ENCODE measurements around the gene ANKRD13B. TPM values are rescaled to one million over a fixed set of nuclear protein-coding genes. Genes with fewer than 3 reads are reported as not detected.

Gene ANKRD13B
- polyA plus RNA-seq, 6 donors from 2014 or later: not detected

- peaks cover 0 to 10% (median 0%) of the 10 kb centered on the region in 3 donors for H3K27me3 Mint-ChIP-seq
- H3K27ac Mint-ChIP-seq: no peak overlapping the region
- ATAC-seq (ENCODE audit: low read depth in 2 of 2): no peak
- peak overlapping the region in 1 of 8 donors; percentile 41 for H3K4me3 Mint-ChIP-seq
- no peaks in the 10 kb centered on the region for H3K9me3 Mint-ChIP-seq
- DNase-seq: no peak
- no peaks in the 10 kb centered on the region for H3K36me3 Mint-ChIP-seq
- H3K4me1 Mint-ChIP-seq: peaks cover 5 to 16% (median 9%) of the 10 kb centered on the region in 3 donors
Measured at GRCh38 chr17:29597361-29598172, 4.6 kb downstream of the ANKRD13B start.

DNA sequence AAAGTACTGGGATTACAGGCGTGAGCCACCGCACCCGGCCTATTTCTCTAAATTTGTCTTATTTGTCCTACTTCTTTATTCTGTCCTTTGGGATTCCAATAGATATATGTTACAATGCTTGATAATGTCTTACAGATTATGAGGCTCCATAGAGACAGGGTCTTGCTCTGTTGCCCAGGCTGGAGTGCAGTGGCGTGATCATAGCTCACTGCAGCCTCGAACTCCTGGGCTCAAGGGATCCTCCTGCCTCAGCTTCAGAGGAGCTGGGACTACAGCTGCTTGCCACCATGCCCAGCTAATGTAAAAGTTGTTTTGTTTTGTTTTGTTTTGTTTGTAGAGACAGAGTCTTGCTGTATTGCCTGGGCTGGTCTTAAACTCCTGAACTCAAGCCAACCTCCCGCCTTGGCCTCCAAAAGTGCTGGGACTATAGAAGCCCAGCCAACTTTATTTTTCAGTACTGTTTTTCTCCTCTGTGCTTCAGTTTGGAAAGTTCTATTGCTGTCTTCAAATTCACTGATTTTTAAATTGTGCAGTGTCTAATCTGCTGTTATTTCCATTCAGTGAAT is 10.3 kb downstream of the ANKRD13B start:
- H3K27me3 Mint-ChIP-seq: no peaks in the 10 kb centered on the region
- no peak overlapping the region for H3K4me3 Mint-ChIP-seq
- no peak for ATAC-seq (ENCODE audit: low read depth in 2 of 2)

DNA sequence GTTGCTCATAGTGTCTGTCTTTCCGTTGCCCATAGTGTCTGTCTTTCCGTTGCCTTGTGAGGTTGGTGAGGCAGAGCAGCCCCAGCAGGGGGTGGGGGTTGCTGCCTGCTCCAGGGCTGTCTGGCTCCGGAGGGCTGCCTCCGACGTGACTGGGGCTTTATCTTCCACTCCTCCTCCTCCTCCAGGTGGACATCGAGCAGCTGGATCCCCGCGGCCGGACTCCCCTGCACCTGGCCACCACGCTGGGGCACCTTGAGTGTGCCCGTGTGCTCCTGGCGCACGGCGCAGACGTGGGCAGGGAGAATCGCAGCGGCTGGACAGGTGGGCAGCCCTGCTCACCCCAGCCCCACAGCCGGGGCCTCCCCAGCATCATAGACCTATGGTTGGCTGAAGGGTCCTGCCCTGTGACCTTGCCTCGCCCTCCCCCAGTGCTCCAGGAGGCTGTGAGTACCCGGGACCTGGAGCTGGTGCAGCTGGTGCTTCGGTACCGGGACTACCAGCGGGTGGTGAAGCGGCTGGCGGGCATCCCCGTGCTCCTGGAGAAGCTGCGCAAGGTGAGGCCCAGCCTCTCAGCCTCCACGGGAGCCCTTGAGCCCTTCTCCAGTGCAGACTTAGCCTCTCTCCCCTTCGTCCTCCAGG is 14.7 kb downstream of the ANKRD13B start:
- H3K9me3 Mint-ChIP-seq: no peaks in the 10 kb centered on the region
- ATAC-seq (ENCODE audit: low read depth in 2 of 2): no peak
- H3K27ac Mint-ChIP-seq: peak overlapping the region in 2 of 6 donors; percentile 67 to 80

More for the DNA sequence above, 10.3 kb downstream of the ANKRD13B start:
- no peak overlapping the region for H3K27ac Mint-ChIP-seq
- H3K36me3 Mint-ChIP-seq: no peaks in the 10 kb centered on the region
- no peaks in the 10 kb centered on the region for H3K4me1 Mint-ChIP-seq
- no peak for DNase-seq
- H3K9me3 Mint-ChIP-seq: no peaks in the 10 kb centered on the region

DNA sequence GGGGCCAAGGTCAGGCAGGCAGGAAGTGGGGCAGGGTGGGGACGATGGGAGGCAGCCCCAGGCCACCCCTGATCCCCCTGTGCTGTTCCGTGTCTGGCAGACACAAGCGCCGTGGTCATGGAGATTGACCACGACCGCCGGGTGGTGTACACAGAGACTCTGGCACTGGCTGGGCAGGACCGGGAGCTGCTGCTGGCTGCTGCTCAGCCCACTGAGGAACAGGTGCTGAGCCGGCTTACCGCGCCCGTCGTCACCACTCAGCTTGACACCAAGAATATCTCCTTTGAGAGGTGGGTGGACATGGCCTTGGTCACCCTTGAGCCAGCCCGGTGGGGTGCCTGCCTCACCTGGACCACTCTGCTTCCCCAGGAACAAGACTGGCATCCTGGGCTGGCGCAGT is 16.1 kb downstream of the ANKRD13B start:
- no peaks in the 10 kb centered on the region for H3K9me3 Mint-ChIP-seq
- peaks cover 0 to 2% (median 0%) of the 10 kb centered on the region in 3 donors for H3K27me3 Mint-ChIP-seq
- no peaks in the 10 kb centered on the region for H3K36me3 Mint-ChIP-seq
- no peak for DNase-seq
- H3K27ac Mint-ChIP-seq: no peak overlapping the region
- peaks cover 0 to 5% (median 4%) of the 10 kb centered on the region in 3 donors for H3K4me1 Mint-ChIP-seq
- no peak for ATAC-seq (ENCODE audit: low read depth in 2 of 2)
- H3K4me3 Mint-ChIP-seq: no peak overlapping the region

More for the DNA sequence above, 14.7 kb downstream of the ANKRD13B start:
- Mint-ChIP-seq H3K4me1 (no peaks in the 10 kb centered on the region), H3K27me3 (no peaks in the 10 kb centered on the region), H3K4me3 (no peak overlapping the region), H3K36me3 (no peaks in the 10 kb centered on the region)
- DNase-seq: no peak

- no peak overlapping the region for H3K27ac Mint-ChIP-seq
- no peak for ATAC-seq (ENCODE audit: low read depth in 2 of 2)
Measured at GRCh38 chr17:29610395-29610794, 17.5 kb downstream of the ANKRD13B start.

GRCh38 chr17:29611351-29612093 is 18.6 kb downstream of the ANKRD13B start:
- H3K27ac Mint-ChIP-seq: no peak overlapping the region
- DNase-seq (no peak), ATAC-seq (ENCODE audit: low read depth in 2 of 2) (no peak)
- no peaks in the 10 kb centered on the region for H3K9me3 Mint-ChIP-seq
- peaks cover 2 to 22% (median 9%) of the 10 kb centered on the region in 3 donors for H3K27me3 Mint-ChIP-seq
- H3K36me3 Mint-ChIP-seq: no peaks in the 10 kb centered on the region
- H3K4me3 Mint-ChIP-seq: peak overlapping the region in 2 of 8 donors; percentile 13 to 59
- peaks cover 15 to 31% (median 28%) of the 10 kb centered on the region in 3 donors for H3K4me1 Mint-ChIP-seq

More at GRCh38 chr17:29610395-29610794, 17.5 kb downstream of the ANKRD13B start:
- Mint-ChIP-seq H3K4me1 (peaks cover 8 to 19% (median 18%) of the 10 kb centered on the region in 3 donors), H3K36me3 (no peaks in the 10 kb centered on the region), H3K27me3 (peaks cover 0 to 15% (median 4%) of the 10 kb centered on the region in 3 donors), H3K9me3 (no peaks in the 10 kb centered on the region), H3K4me3 (peak overlapping the region in 1 of 8 donors; percentile 5)
- no peak for DNase-seq

GRCh38 chr17:29612094-29612403 is 19.1 kb downstream of the ANKRD13B start:
- Mint-ChIP-seq H3K27me3 (peaks cover 7 to 26% (median 13%) of the 10 kb centered on the region in 3 donors), H3K9me3 (no peaks in the 10 kb centered on the region), H3K4me1 (peaks cover 19 to 36% (median 33%) of the 10 kb centered on the region in 3 donors), H3K4me3 (peak overlapping the region in 1 of 8 donors; percentile 59), H3K36me3 (no peaks in the 10 kb centered on the region), H3K27ac (no peak overlapping the region)
- no peak for DNase-seq
- ATAC-seq (ENCODE audit: low read depth in 2 of 2): no peak

GRCh38 chr17:29612404-29613280 is 19.7 kb downstream of the ANKRD13B start:
- ATAC-seq (ENCODE audit: low read depth in 2 of 2): no peak
- Mint-ChIP-seq H3K4me1 (peaks cover 21 to 42% (median 39%) of the 10 kb centered on the region in 3 donors), H3K27ac (no peak overlapping the region), H3K27me3 (peaks cover 11 to 29% (median 16%) of the 10 kb centered on the region in 3 donors), H3K9me3 (no peaks in the 10 kb centered on the region), H3K36me3 (no peaks in the 10 kb centered on the region), H3K4me3 (peak overlapping the region in 5 of 8 donors; percentile 43 to 93 (median 68))
- DNase-seq: no peak

DNA sequence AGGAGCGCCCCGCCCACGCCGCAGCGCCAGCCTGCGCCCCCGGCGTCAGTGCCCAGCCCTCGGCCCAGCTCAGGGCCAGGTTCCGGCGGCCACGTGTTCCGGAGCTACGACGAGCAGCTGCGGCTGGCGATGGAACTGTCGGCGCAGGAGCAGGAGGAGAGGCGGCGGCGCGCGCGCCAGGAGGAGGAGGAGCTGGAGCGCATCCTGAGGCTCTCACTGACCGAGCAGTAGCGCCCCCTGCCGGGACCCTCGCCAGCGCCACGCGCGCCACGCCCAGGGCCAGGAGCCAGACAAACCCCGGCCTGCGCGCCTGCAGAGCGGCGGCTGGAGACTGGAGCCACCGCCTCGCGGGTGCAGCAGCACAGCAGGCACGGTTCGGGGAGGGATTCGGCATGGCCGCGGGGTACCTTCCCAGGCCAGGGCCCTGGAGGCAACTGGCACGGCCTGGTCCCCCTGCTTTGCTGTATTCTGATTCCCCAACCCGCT is 20.5 kb downstream of the ANKRD13B start:
- peaks cover 11 to 29% (median 16%) of the 10 kb centered on the region in 3 donors for H3K27me3 Mint-ChIP-seq
- peak overlapping the region in 7 of 8 donors; percentile 58 to 93 (median 73) for H3K4me3 Mint-ChIP-seq
- no peaks in the 10 kb centered on the region for H3K9me3 Mint-ChIP-seq
- H3K4me1 Mint-ChIP-seq: peaks cover 21 to 46% (median 40%) of the 10 kb centered on the region in 3 donors
- ATAC-seq (ENCODE audit: low read depth in 2 of 2): peak; percentile 35 to 46
- no peaks in the 10 kb centered on the region for H3K36me3 Mint-ChIP-seq
- no peak overlapping the region for H3K27ac Mint-ChIP-seq
- DNase-seq: peak; percentile 82

GRCh38 chr17:29613856-29614255 is 20.9 kb downstream of the ANKRD13B start:
- H3K9me3 Mint-ChIP-seq: no peaks in the 10 kb centered on the region
- H3K4me1 Mint-ChIP-seq: peaks cover 21 to 47% (median 42%) of the 10 kb centered on the region in 3 donors
- ATAC-seq (ENCODE audit: low read depth in 2 of 2): no peak
- no peak overlapping the region for H3K27ac Mint-ChIP-seq
- H3K36me3 Mint-ChIP-seq: no peaks in the 10 kb centered on the region
- DNase-seq: no peak
- peak overlapping the region; percentile 58 to 93 (median 72) for H3K4me3 Mint-ChIP-seq
- peaks cover 11 to 29% (median 16%) of the 10 kb centered on the region in 3 donors for H3K27me3 Mint-ChIP-seq

DNA sequence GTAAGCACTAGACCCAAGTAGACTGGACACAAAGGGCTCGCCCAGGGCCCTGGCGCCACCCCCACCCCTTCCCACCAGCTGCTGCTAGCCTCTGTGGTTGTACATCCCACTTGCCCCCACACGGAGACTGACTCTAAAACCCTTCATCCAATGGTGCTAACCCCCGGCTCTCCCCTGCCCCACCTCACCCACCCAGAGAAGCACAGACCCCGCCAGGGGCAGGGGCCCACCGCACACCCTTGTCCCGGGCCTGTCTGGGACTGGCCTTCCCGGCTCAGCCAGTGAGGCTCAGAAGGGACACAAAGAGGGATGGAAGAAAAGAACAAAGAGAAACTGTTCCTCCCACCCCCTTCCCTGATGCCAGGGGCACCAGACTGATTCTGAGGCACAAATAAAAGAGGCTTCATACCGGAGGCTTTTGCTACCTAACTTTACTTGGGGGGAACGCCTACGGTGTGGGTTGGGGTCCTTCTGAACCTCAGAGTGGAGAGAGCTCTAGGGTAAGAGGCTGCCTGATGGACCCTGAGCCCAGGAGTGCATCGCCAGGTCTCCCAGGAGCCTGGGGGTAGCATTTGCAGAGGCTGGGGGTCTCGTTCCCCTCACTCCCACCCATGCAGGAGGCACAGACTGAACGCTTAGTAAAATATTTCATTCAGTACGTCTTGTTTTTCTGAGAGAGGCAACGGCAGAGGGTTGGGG is 21.6 kb downstream of the ANKRD13B start:
- Mint-ChIP-seq H3K4me1 (peaks cover 21 to 47% (median 42%) of the 10 kb centered on the region in 3 donors), H3K36me3 (no peaks in the 10 kb centered on the region), H3K9me3 (no peaks in the 10 kb centered on the region), H3K27me3 (peaks cover 11 to 29% (median 16%) of the 10 kb centered on the region in 3 donors), H3K4me3 (peak overlapping the region; percentile 80 to 93 (median 88)), H3K27ac (peak overlapping the region in 1 of 6 donors; percentile 22)
- ATAC-seq (ENCODE audit: low read depth in 2 of 2) (no peak), DNase-seq (no peak)

DNA sequence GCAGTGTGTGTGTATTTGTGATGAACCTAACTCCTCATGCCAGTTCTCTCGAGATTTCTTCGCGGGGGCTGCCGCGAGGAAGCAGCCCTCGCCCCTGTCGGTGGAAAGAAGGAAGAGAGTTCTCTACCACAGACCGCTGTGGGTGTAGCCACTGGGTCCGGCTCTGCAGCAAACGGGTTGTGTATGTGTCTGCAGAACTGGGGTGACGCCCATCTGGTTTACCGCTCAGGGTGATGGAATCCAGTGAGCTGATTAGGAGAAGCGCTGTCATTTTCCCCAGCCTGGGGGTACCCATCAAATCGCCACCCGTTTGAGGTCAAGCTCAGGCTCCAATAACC is 22.1 kb downstream of the ANKRD13B start:
- H3K4me1 Mint-ChIP-seq: peaks cover 21 to 47% (median 42%) of the 10 kb centered on the region in 3 donors
- H3K27me3 Mint-ChIP-seq: peaks cover 11 to 29% (median 16%) of the 10 kb centered on the region in 3 donors
- peak; percentile 41 for DNase-seq
- no peaks in the 10 kb centered on the region for H3K36me3 Mint-ChIP-seq
- peak overlapping the region; percentile 80 to 93 (median 88) for H3K4me3 Mint-ChIP-seq
- peak; percentile 11 to 20 for ATAC-seq (ENCODE audit: low read depth in 2 of 2)
- no peaks in the 10 kb centered on the region for H3K9me3 Mint-ChIP-seq
- peak overlapping the region in 2 of 6 donors; percentile 26 to 61 for H3K27ac Mint-ChIP-seq
